HL-60 (cell line): ENCODE results near the gene ATAD1.

ENCODE experiments used
- DNase-seq, 2 experiments: peaks; one replicate each; pipeline ENCODE4 v3.0.0-alpha.2; 2010 to 2020; ENCODE audit warnings: low read depth in 1 of 2, low spot score in 1 of 2
- H3K27ac ChIP-seq: fragments of 250-450 bp; sonication (Bioruptor Pico); replicated peaks from 2 replicates; pipeline ENCODE4 v1.5.1; 2020; ENCODE audit warnings: mild to moderate bottlenecking, moderate library complexity
- H3K27me3 ChIP-seq: fragments of 250-450 bp; sonication (Bioruptor Pico); 2 replicates; pipeline ENCODE4 v1.5.1; 2021; ENCODE audit warnings: mild to moderate bottlenecking, moderate library complexity; ENCODE audit not compliant: insufficient read depth, poor library complexity, severe bottlenecking
- H3K4me3 ChIP-seq: replicated peaks from 2 replicates; pipeline ENCODE4 v1.5.1; 2011; ENCODE audit warnings: mild to moderate bottlenecking, control low read depth, low read length; ENCODE audit not compliant: insufficient read depth
- CTCF ChIP-seq: IDR thresholded peaks from one replicate; pipeline ENCODE4 v1.5.1; 2011; ENCODE audit warnings: low read length, control low read depth, inconsistent platforms; ENCODE audit not compliant: insufficient read depth
- GABPA ChIP-seq: IDR thresholded peaks from 2 replicates; pipeline ENCODE4 v1.6.1; 2012; ENCODE audit warnings: low read depth
- POLR2AphosphoS5 ChIP-seq: IDR thresholded peaks from 2 replicates; pipeline ENCODE4 v1.6.1; 2012; ENCODE audit warnings: low read depth
- REST ChIP-seq: IDR thresholded peaks from 2 replicates; pipeline ENCODE4 v1.6.1; 2012; ENCODE audit warnings: low read depth; ENCODE audit not compliant: insufficient replicate concordance
- SPI1 ChIP-seq: IDR thresholded peaks from 2 replicates; pipeline ENCODE4 v1.6.1; 2012; ENCODE audit warnings: low read depth, mild to moderate bottlenecking, borderline replicate concordance

Gene ATAD1

GRCh38 chr10:87705339-87705738 lies 112.7 kb downstream of the ATAD1 start:
- Histone ChIP-seq H3K4me3 (no peak overlapping the region), H3K27ac (no peak overlapping the region), H3K27me3 (no peaks in the 10 kb centered on the region)
- TF ChIP-seq POLR2AphosphoS5, result no peak
- no peak for TF ChIP-seq SPI1
- no peak for TF ChIP-seq REST
- no peak for TF ChIP-seq CTCF
- no peak for TF ChIP-seq GABPA
- no peak for DNase-seq

GRCh38 chr10:87703771-87704170 lies 114.3 kb downstream of the ATAD1 start:
- Histone ChIP-seq H3K4me3 (no peak overlapping the region), H3K27ac (no peak overlapping the region), H3K27me3 (no peaks in the 10 kb centered on the region)
- TF ChIP-seq POLR2AphosphoS5, result no peak
- TF ChIP-seq SPI1, result no peak
- TF ChIP-seq REST, result no peak
- no peak for TF ChIP-seq GABPA
- no peak for TF ChIP-seq CTCF
- DNase-seq, result no peak

- no peak for TF ChIP-seq CTCF
- TF ChIP-seq GABPA, result no peak
- no peak for TF ChIP-seq REST
- no peak for TF ChIP-seq SPI1
- TF ChIP-seq POLR2AphosphoS5, result no peak
- DNase-seq, result no peak
- no peak overlapping the region for H3K27ac ChIP-seq
- H3K4me3 ChIP-seq, result no peak overlapping the region
- no peaks in the 10 kb centered on the region for H3K27me3 ChIP-seq
Observed at GRCh38 chr10:87702973-87703294, 115.1 kb downstream of the ATAD1 start.
